SK-N-MC (cell line): ENCODE data around the gene PSMB9.
"Not testable (repeated sequence)": the region's sequence is repeated elsewhere in the genome, so short reads cannot be mapped to it uniquely, and the experiment has no call there.

Source experiments
- DNase-seq: peaks from one replicate; pipeline ENCODE4 v3.0.0-alpha.2; 2011; ENCODE audit warnings: low read depth, low spot score
- H3K27ac ChIP-seq: fragments of 200-600 bp; sonication (generic); 2 replicates; pipeline ENCODE4 v1.5.1; 2016; ENCODE audit warnings: mixed run types
- H3K36me3 ChIP-seq: fragments of 200-600 bp; sonication (generic); 2 replicates; pipeline ENCODE4 v1.6.1; 2017; ENCODE audit warnings: antibody characterized with exemption, low read length, mixed read lengths; ENCODE audit not compliant: insufficient read depth
- H3K4me3 ChIP-seq: fragments of 200-600 bp; sonication (generic); 2 replicates; pipeline ENCODE4 v1.5.1; 2016
- H3K9ac ChIP-seq: fragments of 200-600 bp; sonication (generic); 2 replicates; pipeline ENCODE4 v1.8.0; 2017; ENCODE audit warnings: mixed run types, mixed read lengths; ENCODE audit not compliant: insufficient read length
- H3K9me3 ChIP-seq: fragments of 200-600 bp; sonication (generic); 2 replicates; pipeline ENCODE4 v1.6.1; 2017; ENCODE audit warnings: low read depth, mild to moderate bottlenecking, antibody characterized with exemption, low read length, moderate library complexity, mixed read lengths
- EZH2 ChIP-seq: fragments of 200-600 bp; sonication (generic); IDR thresholded peaks from one replicate; pipeline ENCODE4 v1.6.1; 2017; ENCODE audit warnings: antibody characterized with exemption
- FOXP2 ChIP-seq: optimal IDR thresholded peaks from 2 replicates; pipeline ENCODE3; 2011; ENCODE audit warnings: mild to moderate bottlenecking, moderate library complexity; ENCODE audit not compliant: insufficient read depth; ENCODE audit errors: extremely low read length, control extremely low read depth
- POLR2AphosphoS5 ChIP-seq: IDR thresholded peaks from 2 replicates; pipeline ENCODE4 v1.6.1; 2012; ENCODE audit warnings: mild to moderate bottlenecking, low read depth, low read length, borderline replicate concordance

The PSMB9 gene

GRCh38 chr6:32853541-32854375 lies at the start of gene PSMB9, which contains the start of gene TAP1:
Gene PSMB9, plus strand, starts transcription at chr6:32854192. Its CDS starts 38 bp downstream, at chr6:32854230.
Gene TAP1, minus strand, starts transcription at chr6:32853704. Its CDS starts 68 bp downstream, at chr6:32853636.
- Histone ChIP-seq H3K36me3 (no peaks in the 10 kb centered on the region), H3K4me3 (peak within 1 kb of the TSS; percentile 92), H3K27ac (0 out of 2 replicates have a peak within 1 kb of the TSS, but pooled peaks have one; percentile 34), H3K9me3 (no peaks in the 10 kb centered on the region), H3K9ac (peak within 1 kb of the TSS; percentile 65)
- peak; percentile 50 for DNase-seq
- TF ChIP-seq FOXP2 (peak; percentile 30), POLR2AphosphoS5 (no peak), EZH2 (no peak)

- H3K27ac ChIP-seq, DNase-seq, H3K9me3 ChIP-seq, H3K4me3 ChIP-seq, H3K9ac ChIP-seq, H3K36me3 ChIP-seq: not testable (repeated sequence)
Observed at GRCh38 chr6:32805404-32805803, 48.6 kb upstream of the PSMB9 start.

- DNase-seq: no peak
- TF ChIP-seq POLR2AphosphoS5: no peak
- no peak for TF ChIP-seq EZH2
- no peak for TF ChIP-seq FOXP2
- no peaks in the 10 kb centered on the region for H3K9me3 ChIP-seq
Observed at GRCh38 chr6:32807020-32807580, 46.9 kb upstream of the PSMB9 start.

GRCh38 chr6:32809171-32809570 lies 44.8 kb upstream of the PSMB9 start:
- no peak for TF ChIP-seq EZH2
- no peak for TF ChIP-seq FOXP2
- no peak for TF ChIP-seq POLR2AphosphoS5
- no peak for DNase-seq
- Histone ChIP-seq H3K9me3 (no peaks in the 10 kb centered on the region), H3K4me3 (no peak overlapping the region), H3K9ac (no peak overlapping the region), H3K36me3 (no peaks in the 10 kb centered on the region), H3K27ac (no peak overlapping the region)

More at GRCh38 chr6:32807020-32807580, 46.9 kb upstream of the PSMB9 start:
- H3K27ac ChIP-seq: no peak overlapping the region
- H3K36me3 ChIP-seq: no peaks in the 10 kb centered on the region
- H3K4me3 ChIP-seq: no peak overlapping the region
- no peak overlapping the region for H3K9ac ChIP-seq

GRCh38 chr6:32814145-32814544 lies 39.8 kb upstream of the PSMB9 start:
- Histone ChIP-seq H3K36me3 (no peaks in the 10 kb centered on the region), H3K27ac (no peak overlapping the region), H3K9ac (no peak overlapping the region), H3K9me3 (no peaks in the 10 kb centered on the region), H3K4me3 (no peak overlapping the region)
- no peak for DNase-seq
- TF ChIP-seq FOXP2 (no peak), POLR2AphosphoS5 (no peak), EZH2 (no peak)

- DNase-seq: no peak
- Histone ChIP-seq H3K9ac (no peak overlapping the region), H3K9me3 (no peaks in the 10 kb centered on the region), H3K27ac (no peak overlapping the region), H3K36me3 (no peaks in the 10 kb centered on the region), H3K4me3 (no peak overlapping the region)
- TF ChIP-seq FOXP2 (no peak), POLR2AphosphoS5 (no peak), EZH2 (no peak)
Observed at GRCh38 chr6:32815115-32815514, 38.9 kb upstream of the PSMB9 start.

GRCh38 chr6:32815996-32816395 lies 38.0 kb upstream of the PSMB9 start:
- TF ChIP-seq POLR2AphosphoS5 (no peak), EZH2 (no peak), FOXP2 (no peak)
- Histone ChIP-seq H3K9ac (no peak overlapping the region), H3K27ac (no peak overlapping the region), H3K36me3 (no peaks in the 10 kb centered on the region), H3K9me3 (no peaks in the 10 kb centered on the region), H3K4me3 (no peak overlapping the region)
- no peak for DNase-seq

GRCh38 chr6:32816746-32817204 lies 37.2 kb upstream of the PSMB9 start, which contains the start of gene HLA-DOB:
Gene HLA-DOB, minus strand, starts transcription at chr6:32817002. Its CDS starts 51 bp downstream, at chr6:32816951.
- Histone ChIP-seq H3K9me3 (no peaks in the 10 kb centered on the region), H3K9ac (no peak within 1 kb of the TSS), H3K4me3 (no peak within 1 kb of the TSS), H3K27ac (no peak within 1 kb of the TSS), H3K36me3 (no peaks in the 10 kb centered on the region)
- DNase-seq: no peak
- TF ChIP-seq FOXP2: no peak
- no peak for TF ChIP-seq POLR2AphosphoS5
- no peak for TF ChIP-seq EZH2
